HuH-7.5 (cell line): ENCODE results near the gene LYZL1.
"Not testable (repeated sequence)": the region's sequence is repeated elsewhere in the genome, so short reads cannot be mapped to it uniquely, and the experiment has no call there.

ENCODE experiments used
- DNase-seq: peaks from one replicate; pipeline ENCODE4 v3.0.0; 2011; ENCODE audit warnings: low spot score

The LYZL1 gene

DNA sequence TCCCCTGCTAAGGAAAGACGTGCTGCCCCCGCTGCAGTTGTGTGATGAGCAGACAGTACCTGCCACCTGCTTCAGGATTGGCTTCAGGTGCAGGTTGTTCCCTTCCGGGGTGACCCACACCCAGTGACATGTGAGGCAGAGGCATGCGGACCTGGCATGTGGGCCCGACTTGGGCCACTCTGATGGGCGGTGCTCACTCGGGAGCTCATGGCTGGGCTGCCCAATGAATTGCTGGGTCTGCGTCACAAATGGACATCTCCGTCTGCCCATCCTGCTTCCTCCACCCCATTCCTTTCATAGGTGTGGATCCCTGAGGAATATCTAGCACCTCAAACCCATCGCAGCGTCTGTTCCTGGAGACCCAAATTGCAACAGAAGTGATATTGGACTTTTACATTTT is 19.3 kb downstream of the LYZL1 start:
- DNase-seq = not testable (repeated sequence)

DNA sequence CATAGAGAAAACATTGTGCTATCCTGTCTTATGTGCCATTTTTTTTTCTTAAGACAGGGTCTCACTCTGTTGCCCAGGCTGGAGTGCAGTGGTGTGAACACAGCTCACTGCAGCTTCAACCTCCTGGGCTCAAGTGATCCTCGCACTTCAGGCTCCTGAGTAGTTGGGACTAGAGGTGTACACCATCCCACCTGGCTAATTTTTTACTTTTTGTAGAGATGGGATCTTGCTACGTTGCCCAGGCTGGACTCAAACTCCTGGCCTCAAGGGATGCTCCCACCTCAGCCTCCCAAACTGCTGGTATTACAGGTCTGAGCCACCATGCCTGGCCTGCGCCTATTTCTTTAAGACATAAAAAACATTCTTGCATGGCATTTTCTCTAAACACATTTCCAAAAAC is 20.6 kb downstream of the LYZL1 start:
- no peak for DNase-seq

DNA sequence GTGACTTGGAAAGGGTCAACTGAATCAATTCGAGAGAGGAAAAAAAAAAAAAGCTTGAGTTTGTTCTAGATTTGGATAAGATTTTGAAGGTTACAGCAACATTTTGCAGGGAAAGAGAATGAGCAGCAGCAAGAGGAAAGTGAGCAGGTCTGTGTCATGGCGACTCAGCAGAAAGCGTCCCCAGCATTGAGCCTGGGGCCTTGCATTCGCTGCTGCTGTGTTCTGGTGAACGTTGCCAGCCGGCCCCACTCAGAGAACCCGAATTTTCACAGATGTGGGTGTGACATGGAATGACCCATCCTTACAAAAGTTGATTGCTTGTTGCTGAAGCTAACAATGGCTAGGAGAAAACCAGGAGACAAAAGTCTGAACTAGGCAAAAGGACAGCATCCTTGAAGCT is 21.6 kb downstream of the LYZL1 start:
- DNase-seq = not testable (repeated sequence)

DNA sequence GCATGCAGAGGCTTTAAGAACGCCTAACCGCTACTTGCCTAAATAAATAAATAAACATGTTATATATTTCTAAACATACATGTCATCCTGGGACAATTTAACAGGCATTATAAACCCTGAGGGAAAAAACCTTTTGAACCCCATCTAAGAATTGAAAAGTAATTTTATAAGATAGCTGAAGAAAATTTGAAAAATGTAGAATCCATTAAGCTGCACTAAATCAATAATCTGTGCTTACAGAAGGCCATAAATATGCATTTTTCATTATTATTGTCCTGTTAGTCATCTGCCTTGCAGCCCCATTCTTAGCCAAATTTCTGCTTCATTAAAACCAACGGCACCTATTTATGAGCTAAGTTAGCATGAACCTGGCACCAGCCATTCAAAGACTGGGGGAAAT is 24.2 kb downstream of the LYZL1 start:
- DNase-seq = no peak

DNA sequence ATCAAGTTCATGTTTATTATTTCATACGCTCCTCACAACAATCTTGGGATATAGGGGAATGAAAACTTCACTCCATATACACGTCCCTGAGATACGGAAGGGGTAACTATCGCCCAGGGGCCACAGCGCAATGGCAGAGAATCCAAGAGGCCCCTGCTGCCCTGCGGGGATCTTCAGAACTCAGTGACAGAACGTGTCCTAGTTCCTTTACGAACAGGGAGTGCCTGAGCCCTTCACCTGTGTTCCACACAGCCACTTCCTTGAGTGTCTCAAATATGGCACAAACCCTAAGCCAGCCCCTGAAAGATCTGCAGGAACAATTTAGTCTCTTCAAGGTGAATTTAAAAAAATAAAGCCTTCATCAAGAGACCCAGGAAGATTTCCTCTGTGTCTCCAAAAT is 25.9 kb downstream of the LYZL1 start:
- DNase-seq = no peak

DNA sequence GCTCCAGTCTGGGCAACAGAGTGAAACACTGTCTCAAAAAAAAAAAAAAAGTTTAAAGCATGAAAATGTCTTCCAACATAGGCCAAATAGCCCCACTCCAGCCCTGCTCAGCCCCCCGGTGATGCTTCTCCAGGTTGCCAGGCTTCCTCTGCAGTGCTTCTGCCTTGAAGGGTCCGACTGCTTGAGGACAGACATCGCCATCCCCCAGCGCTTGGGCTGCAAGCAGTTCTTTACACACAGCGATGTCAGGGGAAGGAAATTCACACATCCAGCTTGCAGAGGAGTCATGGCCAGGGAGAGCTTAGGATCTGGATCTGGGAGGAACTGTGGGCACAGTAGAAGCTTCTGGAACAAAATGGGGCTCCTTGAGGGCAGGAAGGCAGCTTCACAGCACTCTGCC is 26.9 kb downstream of the LYZL1 start:
- no peak for DNase-seq

DNA sequence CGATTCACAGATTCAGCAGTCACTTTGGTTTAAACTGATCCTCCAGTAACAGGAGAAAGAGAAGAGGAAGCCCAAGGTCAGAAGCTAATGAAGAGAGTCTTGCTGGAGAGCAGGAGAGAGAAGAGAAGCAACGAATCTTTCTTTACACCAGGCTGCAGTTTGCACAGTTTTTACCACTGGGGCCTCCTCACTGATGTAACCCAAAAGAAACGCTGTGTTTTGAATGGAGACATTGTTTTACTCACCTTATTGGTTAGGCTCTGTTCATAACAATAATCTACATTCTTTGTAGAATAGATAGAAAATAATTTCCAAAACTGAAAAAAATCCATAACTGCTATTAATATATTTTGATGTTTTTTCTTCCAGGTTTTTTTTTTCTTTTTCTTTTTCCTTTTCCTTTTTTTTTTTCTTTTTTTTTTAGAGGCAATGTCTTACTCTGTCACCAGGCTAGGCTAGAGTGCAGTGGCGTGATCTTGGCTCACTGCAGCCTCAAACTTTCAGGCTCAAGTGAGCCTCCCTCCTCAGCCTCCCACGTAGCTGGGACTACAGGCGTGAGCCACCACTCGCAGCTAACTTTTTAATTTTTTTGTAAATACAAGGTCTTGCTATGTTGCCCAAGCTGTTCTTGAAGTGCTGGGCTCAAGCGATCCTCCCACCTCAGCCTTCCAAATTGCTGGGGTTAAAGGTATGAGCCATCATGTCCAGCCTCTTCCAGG is 27.6 kb downstream of the LYZL1 start:
- no peak for DNase-seq

DNA sequence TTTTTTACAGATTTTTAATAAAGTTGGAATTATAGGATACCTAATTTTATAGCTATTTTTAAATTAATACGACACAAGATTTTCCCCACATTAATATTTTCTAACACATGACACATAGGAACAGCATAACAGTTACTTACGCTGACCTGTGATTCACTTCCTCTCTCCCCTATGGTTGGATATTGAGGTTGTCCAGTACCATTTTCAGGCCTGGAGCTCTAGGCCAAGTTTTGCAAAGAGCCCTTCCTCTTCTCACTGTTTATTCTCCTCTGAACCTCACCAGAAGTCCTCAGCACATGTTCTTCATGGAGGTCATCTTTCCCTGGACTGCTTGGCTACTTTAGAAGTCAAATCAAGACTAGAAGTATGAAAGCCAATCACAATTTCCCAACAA is 28.2 kb downstream of the LYZL1 start:
- DNase-seq = no peak

DNA sequence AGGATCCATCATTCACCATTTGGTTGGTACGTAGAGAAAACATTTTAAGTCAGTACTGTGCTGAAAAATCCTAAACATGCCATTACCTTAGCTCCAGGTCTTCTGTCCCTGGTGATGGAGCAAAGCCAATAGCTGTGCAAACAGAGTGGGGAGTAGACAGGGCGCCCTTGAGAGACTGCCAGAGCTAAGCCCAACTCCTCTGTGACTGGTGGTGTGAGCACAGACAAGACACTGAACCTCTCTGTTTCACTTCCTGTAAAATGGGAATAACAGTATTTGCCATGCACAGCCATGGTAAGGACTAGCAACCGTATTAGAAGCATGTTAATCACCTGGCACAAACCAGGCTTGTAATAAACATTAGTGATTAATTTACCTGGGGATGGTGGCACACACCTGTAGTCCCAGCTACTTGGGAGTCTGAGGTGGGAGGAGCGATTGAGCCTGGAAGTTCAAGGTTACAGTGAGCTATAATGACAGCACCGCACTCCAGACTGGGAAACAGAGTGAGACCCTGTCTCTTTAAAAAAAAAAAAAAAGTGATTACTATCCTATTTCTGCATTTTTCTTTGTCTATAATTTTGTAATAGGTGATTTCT is 28.7 kb downstream of the LYZL1 start:
- DNase-seq = no peak

DNA sequence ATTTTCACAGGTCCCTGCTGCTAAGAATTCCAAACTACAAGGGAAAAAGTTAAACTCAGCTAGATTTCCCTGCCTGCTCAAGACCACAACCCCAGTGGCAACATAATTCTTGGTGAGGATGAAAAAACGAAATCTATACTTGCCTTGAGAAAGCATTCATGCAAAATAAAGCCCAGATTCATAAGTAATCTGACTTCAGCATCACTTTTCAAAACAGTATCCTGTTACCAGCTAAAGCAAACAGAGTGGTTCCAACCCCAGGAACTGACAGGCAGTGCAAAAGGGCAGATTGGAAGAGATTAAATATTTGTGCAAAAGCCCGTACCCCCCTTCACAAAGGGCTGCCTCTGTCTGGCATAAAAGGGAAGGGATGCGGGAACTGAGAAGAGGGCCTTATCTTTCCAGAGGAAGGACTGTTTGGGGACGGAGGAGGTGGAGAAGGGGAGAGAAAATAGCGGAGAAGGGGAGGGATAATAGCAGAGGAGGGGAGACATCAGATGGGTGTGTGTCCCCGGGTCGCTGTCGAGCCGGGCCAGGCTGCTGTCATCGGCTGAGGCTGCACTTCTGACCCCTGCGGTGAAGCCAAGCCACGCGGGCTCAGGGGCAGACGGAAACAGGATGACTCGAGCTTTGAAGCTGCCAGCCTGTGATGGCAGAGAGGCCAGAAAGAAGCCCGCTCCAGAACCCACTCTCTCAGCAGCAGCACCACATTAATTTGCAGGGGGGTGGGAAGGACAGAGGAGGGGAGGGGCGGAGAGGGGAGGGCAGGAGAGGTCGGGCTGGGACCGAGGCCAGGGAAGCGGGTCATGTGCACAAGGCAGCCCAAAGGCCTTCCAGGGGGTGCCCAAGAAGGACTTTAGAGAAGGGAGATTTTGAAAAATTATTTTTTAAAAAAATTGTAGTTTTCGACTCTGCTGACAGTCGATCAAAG is 29.5 kb downstream of the LYZL1 start:
- not testable (repeated sequence) for DNase-seq

DNA sequence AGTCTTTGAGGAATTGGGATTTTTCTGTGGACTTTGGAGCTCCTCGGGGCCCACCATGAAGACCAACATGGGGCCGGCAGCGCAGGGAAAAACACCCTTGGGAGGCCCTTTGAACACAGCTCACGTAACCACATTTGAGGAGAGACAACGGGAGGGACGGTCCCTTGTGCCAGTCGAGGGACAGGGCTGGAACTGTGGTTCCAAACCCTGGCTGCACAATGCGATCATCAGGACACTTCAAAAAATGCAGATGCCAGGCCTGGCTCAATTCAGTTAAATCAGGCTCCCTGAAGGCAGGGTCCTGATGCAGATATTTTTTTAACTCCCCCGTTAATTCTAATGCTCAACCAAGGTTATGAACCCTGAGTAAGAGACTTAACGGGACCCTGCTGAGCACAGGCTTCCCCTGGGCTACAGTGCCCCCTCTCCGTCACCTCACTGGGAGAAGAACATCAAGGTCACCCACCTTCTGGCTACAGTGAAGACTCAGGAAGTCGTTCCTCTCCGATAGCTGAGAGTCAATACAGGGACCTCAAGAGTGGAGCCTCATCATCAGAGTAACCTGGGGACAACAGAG is 30.4 kb downstream of the LYZL1 start:
- DNase-seq = no peak

DNA sequence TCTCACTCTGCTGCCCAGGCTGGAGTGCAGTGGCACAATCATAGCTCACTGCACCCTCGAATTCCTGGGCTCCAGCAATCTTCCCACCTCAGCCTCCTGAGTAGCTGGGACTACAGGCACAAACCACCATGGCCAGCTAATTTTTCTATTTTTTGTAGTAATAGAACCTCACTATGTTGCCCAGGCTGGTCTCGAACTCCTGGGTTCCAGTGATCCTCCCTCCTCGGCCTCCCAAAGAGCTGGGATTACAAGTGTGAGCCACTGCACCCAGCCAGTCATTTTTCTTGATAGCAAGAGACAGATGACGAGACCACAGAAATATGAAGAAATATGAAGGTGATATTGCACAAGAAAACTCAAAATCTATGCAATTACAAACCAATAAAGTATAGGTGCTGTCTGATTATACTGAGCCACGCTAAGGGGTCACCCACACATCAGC is 31.8 kb downstream of the LYZL1 start:
- DNase-seq = not testable (repeated sequence)

DNA sequence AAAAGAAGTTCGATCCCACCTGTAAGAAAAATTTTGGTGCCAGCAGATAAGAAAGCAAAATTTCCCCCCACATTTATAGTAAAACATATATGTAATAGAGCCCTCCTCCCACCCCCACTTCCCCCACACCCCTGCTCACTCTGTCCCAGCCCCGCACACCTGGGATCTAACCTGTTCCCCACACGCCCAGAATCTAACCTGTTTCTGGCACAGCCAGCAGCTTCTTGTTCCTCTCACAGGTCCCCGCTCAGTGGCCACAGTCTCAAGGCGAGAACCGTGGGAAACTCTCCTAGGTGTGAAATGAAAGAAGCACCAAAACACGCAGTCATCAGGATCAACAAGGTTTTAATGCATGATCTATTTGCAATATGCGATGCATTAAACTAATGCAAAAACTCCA is 32.8 kb downstream of the LYZL1 start:
- DNase-seq = no peak

DNA sequence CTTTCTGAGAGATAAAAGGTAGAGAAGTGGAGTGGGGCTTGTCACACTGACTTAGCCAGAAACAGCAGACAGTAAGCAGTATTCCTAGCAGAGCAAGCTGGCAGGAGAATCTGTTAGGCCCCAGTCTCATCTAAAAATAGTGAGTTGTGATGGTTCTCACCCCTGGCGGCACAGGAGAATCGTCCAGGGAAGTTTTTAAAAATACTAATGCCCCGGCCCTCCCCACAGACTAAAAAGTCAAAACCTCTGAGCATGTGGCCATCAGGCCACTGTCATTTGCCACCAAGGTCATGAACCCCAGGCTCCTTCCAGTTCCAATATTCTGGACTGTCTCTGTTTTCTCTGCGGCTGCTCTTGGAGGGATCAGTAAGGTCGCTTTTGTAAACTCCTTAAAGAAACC is 34.0 kb downstream of the LYZL1 start:
- DNase-seq = no peak

DNA sequence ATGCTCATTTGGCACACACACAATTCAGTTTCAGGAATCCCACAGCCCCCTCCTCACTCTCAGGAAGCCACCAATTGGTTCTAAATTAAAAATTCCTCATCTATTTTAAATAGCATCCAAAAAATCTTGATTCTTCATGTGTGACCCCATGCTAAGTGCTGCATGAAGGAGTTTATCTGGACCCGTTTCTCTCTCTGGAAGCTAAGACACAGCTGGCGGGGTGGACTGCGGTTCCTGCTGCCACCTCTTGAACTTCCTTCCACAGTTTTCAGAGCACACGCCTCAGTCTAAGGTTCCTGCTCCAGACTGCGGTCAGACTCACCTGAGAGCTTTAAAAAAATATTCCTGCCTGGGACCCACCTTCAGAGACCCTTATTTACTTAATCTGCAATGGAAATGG is 34.5 kb downstream of the LYZL1 start:
- no peak for DNase-seq

DNA sequence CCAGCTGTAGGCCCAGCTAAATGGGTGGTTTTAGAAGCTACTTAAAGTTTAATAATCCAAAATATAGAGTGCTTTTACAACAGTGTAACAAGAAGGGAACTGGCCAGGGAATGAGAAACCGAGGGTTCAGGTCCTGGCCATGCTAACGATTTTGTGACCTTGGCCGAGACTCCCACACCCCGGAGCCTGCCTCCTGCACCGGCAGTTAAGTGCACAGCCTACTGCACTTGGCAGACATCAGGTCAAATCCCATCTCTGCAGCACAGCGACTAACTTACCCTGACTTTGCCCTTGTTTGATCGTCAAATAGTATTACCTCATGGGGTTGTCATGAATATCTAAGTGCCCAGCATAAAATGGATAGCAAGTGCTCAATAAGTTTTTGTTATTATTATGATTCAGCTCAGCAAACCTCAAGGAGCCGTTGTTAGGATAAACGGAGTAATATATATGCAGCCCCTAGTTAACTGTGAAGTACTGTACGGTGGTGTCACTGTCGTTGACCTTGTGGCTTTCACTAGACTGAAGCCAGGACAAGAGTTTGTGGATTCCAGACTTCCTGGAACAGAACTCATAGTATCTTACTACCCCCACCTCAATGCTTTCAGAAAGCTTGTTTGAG is 35.5 kb downstream of the LYZL1 start:
- no peak for DNase-seq

DNA sequence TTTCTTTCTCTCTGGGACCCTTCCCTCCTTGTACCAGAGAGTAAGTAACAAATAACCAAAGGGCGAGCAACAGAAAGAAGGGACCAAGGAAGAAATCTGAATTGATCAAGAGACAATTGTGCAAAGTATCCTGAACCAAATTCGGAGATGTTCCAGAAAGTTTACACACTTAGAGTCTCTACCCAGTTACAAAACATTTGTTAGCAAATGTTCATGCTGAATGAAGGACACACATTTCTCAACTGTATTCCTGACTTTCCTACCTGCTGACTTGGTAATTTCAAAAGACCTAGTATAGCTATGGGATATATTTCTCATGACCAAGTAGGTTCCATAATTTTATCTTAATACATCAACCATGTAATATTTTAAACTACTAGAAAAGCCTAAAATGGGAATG is 37.4 kb downstream of the LYZL1 start:
- no peak for DNase-seq

DNA sequence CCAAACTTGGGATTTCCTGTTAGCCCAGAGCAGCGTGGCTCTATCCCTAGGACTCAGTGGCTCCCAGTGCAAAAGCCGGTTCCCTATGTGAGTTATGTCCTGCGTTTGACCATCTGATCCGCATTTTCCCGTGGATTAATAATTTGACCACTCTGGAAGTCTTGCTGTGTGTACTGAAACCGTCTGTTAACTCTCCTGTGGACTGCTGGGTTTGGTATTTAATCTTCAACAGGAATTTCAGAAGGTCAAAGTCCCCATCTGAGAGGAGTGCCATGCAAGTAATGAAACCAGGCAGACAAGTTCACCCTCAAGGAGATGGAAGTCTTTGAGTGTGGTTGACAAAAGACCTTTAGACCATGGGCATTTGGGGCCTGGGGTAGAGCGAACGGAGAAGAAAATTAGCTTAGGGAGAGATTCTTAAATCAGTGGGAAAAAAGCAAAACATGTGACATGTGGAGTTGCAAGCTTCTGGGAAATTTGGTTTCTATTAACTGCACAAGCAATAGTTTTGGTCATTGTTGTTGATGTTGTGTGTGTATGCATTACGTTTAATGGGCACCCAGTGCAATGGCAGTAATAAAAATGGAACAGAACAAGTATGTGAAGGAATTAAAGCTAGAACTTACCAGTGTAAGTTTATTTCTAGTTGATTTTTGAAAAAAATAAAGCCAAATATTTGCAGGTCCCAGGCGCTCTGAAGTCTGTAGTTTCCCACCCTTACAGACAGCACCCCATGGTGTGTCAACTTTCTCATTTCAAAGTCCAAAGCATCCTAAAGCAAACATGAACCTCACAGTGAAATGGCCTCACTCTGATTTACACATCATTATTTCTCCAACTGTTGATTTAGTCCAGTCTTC is 38.2 kb downstream of the LYZL1 start:
- no peak for DNase-seq

DNA sequence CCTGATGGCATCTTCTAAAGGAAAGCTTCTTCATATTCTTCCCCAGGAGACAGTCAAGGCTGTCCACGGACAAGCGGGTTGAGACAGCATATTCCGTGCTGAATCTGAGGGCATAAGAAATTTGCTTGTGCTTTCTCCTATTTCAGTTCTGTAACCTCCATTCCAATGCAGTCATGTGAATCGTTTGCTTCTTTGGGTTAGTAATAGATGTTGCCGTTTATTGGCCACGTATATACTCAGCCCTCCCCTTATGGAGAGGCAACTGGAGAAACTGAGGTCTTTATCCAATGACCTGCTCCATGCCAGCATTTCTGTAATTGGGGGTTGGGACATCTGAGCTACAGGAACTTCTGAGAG is 38.9 kb downstream of the LYZL1 start:
- DNase-seq = no peak

DNA sequence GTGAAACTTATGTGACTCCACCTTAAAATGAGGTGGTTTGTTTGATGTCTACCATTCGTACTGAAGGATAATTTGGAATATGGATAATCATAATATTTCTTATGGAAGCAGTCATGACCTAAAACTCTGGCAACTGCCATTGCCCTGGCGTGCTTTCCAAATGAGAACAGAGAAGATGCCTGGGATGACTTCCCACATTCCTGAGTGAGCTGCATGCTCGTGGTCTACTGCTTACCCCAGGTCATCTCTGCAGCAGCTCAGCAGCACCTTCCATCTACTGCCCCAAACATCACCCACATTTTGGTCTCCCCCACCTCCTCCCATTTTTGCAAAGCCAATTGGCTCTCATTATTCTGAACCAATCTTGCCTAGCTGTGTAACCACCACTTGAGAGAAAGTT is 40.1 kb downstream of the LYZL1 start:
- no peak for DNase-seq

DNA sequence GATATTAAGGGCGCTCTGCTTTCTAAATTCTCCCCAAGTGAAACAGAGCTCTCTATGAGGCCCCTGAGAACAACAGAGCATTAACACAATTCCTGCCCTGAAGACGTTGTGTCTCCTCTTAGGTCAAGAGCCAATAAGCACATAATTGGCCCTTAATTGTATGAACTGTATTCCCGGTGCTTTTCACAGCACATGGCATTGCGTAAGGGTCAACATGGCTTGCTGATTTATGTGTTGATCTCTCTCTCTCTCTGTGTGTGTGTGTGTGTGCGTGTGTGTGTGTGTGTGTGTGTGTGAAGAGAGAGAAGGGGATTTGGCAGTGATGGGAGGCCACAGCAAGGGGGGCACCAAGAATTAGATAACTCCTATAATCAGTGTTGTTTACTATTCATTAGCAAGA is 40.5 kb downstream of the LYZL1 start:
- no peak for DNase-seq
